Thyroid gland (tissue), 4 donors: ENCODE results near the gene NRXN2. TPM values are rescaled to one million over a fixed set of nuclear protein-coding genes. Genes with fewer than 3 reads are reported as not detected.

Source experiments
- DNase-seq, 2 donors: peaks; one replicate each; pipeline ENCODE4 v3.0.0-alpha.2; 2019
- H3K27ac ChIP-seq, 3 donors: fragments of 200-600 bp; sonication (generic); 1 replicate in 2 of 3; 2 replicates in 1 of 3; pipeline ENCODE4 v1.5.1; 2016 to 2019; ENCODE audit warnings: mild to moderate bottlenecking in 1 of 3, moderate library complexity in 1 of 3
- H3K27me3 ChIP-seq: fragments of 200-600 bp; sonication (generic); one replicate; pipeline ENCODE4 v1.5.1; 2019
- H3K36me3 ChIP-seq, 2 donors: fragments of 200-600 bp; sonication (generic); one replicate each; pipeline ENCODE4 v1.5.1; 2016 to 2019
- H3K4me1 ChIP-seq, 2 donors: fragments of 200-600 bp; sonication (generic); one replicate each; pipeline ENCODE4 v1.5.1; 2017 to 2019
- H3K4me3 ChIP-seq, 3 donors: fragments of 200-600 bp; sonication (generic); replicated peaks in 1 of 3; 1 replicate in 2 of 3; 2 replicates in 1 of 3; pipeline ENCODE4 v1.5.1; 2016; ENCODE audit warnings: mild to moderate bottlenecking in 1 of 3
- H3K9me3 ChIP-seq: fragments of 200-600 bp; sonication (generic); one replicate; pipeline ENCODE4 v1.5.1; 2017
- CTCF ChIP-seq, 6 experiments: fragments of 200-600 bp in 3 of 6; fragments of 450-650 bp in 3 of 6; sonication (generic) in 3 of 6; IDR thresholded peaks; one replicate each; pipeline ENCODE4 v1.5.1; 2016 to 2019; ENCODE audit warnings: antibody characterized with exemption in 6 of 6, mild to moderate bottlenecking in 2 of 6, inconsistent platforms in 1 of 6, moderate library complexity in 1 of 6
- POLR2A ChIP-seq, 2 donors: fragments of 450-650 bp; IDR thresholded peaks; one replicate each; pipeline ENCODE4 v1.6.1; 2017; ENCODE audit warnings: antibody characterized with exemption in 2 of 2, mild to moderate bottlenecking in 2 of 2, moderate library complexity in 1 of 2
- WGBS, 2 donors: methylation state at CpG; one replicate each; pipeline ENCODE4 v1.1.5; 2017; 5-methylcytosine and 5-hydroxymethylcytosine counted together
- intact Hi-C: fragments of 100-400 bp; cut with DNase I; formaldehyde crosslinking; loops from one replicate; pipeline ENCODE4 v1.15.1; 2023
- total RNA-seq, 4 donors: library from RNA; depleted of rRNA; stranded (reverse); fragments of >200 nt; gene quantifications; one replicate each; pipeline ENCODE4 v1.2.3, GENCODE V29; 2016

NRXN2 gene
- total RNA-seq, 4 donors from 2014 or later, result 2.0 to 12.3 (median 4.8) TPM

- 70 to 72% methylated on average over 5 to 6 of the region's 6 CpGs for WGBS, 2 donors
- peak overlapping the region; percentile 47 to 75 (median 52) for H3K27ac ChIP-seq
Measured at GRCh38 chr11:64763526-64764039, 40.6 kb upstream of the NRXN2 start.

GRCh38 chr11:64762674-64763525, 39.9 kb upstream of the NRXN2 start:
- WGBS, 2 donors, result 32 to 35% methylated on average over 13 of the region's 13 CpGs
- Histone ChIP-seq H3K9me3 (no peaks in the 10 kb centered on the region), H3K27ac (peak overlapping the region; percentile 47 to 75 (median 52)), H3K4me3 (no peak overlapping the region), H3K36me3 (peaks cover 40 to 52% of the 10 kb centered on the region in 2 donors), H3K27me3 (no peaks in the 10 kb centered on the region), H3K4me1 (peaks cover 36 to 58% of the 10 kb centered on the region in 2 donors)
- intact Hi-C loops, result no loop called here
- DNase-seq, result peak; percentile 65 to 70
- TF ChIP-seq CTCF (IDR thresholded peaks at IDR 0.05), result no peak
- TF ChIP-seq POLR2A (IDR thresholded peaks at IDR 0.05), result no peak

More at GRCh38 chr11:64763526-64764039, 40.6 kb upstream of the NRXN2 start:
- Histone ChIP-seq H3K9me3 (no peaks in the 10 kb centered on the region), H3K36me3 (peaks cover 47 to 59% of the 10 kb centered on the region in 2 donors), H3K4me3 (no peak overlapping the region), H3K4me1 (peaks cover 36 to 57% of the 10 kb centered on the region in 2 donors), H3K27me3 (no peaks in the 10 kb centered on the region)
- DNase-seq, result no peak
- TF ChIP-seq POLR2A (IDR thresholded peaks at IDR 0.05) (no peak), CTCF (IDR thresholded peaks at IDR 0.05) (no peak)
- intact Hi-C loops, result no loop called here

- TF ChIP-seq CTCF (IDR thresholded peaks at IDR 0.05) (no peak), POLR2A (IDR thresholded peaks at IDR 0.05) (no peak)
- DNase-seq, result peak; percentile 46 to 49
- Histone ChIP-seq H3K27me3 (no peaks in the 10 kb centered on the region), H3K9me3 (no peaks in the 10 kb centered on the region), H3K36me3 (peaks cover 34 to 46% of the 10 kb centered on the region in 2 donors), H3K4me1 (peaks cover 36 to 58% of the 10 kb centered on the region in 2 donors), H3K27ac (peak overlapping the region in 1 of 3 donors; percentile 75), H3K4me3 (no peak overlapping the region)
- 48 to 57% methylated on average over 5 of the region's 5 CpGs for WGBS, 2 donors
- intact Hi-C loops, result no loop called here
Measured at GRCh38 chr11:64762277-64762673, 39.3 kb upstream of the NRXN2 start.

- intact Hi-C loops, result no loop called here
- WGBS, 2 donors, result 77 to 79% methylated on average over 7 of the region's 7 CpGs
- Histone ChIP-seq H3K9me3 (no peaks in the 10 kb centered on the region), H3K4me1 (peaks cover 46 to 66% of the 10 kb centered on the region in 2 donors), H3K36me3 (peaks cover 20 to 32% of the 10 kb centered on the region in 2 donors), H3K27me3 (no peaks in the 10 kb centered on the region), H3K4me3 (no peak overlapping the region), H3K27ac (peak overlapping the region in 2 of 3 donors; percentile 50 to 84)
- TF ChIP-seq CTCF (IDR thresholded peaks at IDR 0.05) (no peak), POLR2A (IDR thresholded peaks at IDR 0.05) (no peak)
- DNase-seq, result no peak
Measured at GRCh38 chr11:64760759-64761420, 37.9 kb upstream of the NRXN2 start.
